ENCODE measurements around the gene MCF2L.
"Not testable (repeated sequence)": the region's sequence is repeated elsewhere in the genome, so short reads cannot be mapped to it uniquely, and the experiment has no call there.

Gene MCF2L

DNA sequence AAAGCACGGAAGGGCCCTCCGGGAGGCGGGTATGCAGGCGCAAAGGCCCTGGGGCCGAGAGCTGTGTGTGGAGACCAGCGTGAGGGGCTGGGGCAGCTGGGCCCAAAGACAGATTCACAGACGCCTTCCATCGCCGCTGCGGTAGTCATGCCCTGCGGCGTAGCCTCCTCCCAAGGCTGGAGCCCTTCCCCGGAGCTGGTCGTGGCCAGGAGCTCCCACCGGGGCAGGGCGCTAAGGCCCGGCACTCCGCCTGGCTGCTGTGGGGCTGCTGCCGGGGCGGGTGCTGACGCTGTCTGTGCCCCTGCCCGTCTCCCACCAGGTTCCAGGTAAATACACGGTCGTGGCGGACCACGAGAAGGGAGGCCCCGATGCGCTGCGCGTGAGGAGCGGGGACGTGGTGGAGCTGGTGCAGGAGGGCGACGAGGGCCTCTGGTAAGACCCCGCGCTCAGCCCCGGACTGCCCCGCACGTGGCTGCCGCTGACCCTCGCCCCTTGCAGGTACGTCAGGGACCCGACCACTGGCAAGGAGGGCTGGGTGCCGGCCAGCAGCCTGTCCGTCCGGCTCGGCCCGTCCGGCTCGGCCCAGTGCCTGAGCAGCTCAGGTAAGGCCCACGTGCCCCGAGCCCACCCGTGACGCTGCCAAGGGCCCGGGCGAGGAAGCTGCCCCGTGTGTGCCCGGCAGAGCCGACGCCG lies 127.2 kb downstream of the MCF2L start:
- TF ChIP-seq, protein P1, sequence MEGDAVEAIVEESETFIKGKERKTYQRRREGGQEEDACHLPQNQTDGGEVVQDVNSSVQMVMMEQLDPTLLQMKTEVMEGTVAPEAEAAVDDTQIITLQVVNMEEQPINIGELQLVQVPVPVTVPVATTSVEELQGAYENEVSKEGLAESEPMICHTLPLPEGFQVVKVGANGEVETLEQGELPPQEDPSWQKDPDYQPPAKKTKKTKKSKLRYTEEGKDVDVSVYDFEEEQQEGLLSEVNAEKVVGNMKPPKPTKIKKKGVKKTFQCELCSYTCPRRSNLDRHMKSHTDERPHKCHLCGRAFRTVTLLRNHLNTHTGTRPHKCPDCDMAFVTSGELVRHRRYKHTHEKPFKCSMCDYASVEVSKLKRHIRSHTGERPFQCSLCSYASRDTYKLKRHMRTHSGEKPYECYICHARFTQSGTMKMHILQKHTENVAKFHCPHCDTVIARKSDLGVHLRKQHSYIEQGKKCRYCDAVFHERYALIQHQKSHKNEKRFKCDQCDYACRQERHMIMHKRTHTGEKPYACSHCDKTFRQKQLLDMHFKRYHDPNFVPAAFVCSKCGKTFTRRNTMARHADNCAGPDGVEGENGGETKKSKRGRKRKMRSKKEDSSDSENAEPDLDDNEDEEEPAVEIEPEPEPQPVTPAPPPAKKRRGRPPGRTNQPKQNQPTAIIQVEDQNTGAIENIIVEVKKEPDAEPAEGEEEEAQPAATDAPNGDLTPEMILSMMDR (IDR thresholded peaks at IDR 0.05; ENCODE audit: low read depth, low read length), result no peak

DNA sequence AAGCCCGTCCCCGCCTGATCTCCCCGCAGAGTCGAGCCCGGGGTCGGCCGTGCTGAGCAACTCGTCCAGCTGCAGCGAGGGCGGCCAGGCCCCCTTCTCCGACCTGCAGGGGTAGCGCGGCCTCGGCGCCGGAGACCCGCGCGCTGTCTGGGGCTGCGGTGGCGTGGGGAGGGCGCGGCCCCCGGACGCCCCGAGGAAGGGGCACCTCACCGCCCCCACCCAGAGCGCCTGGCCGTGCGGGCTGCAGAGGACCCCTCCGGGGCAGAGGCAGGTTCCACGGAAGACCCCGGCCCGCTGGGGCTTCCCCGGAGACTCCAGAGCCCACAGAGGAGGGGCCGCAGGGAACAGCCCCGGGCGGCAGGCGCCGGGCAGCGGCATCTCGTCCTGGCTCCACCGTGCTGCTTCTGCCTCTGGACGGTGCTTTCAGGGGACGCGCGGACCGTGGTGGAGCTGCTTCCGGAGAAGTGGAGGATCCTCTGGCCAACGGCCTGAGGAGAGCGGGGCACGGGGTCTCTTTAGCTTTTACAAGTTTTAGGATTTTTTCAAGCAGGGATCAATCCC lies 127.8 kb downstream of the MCF2L start:
- TF ChIP-seq, protein P1 (IDR thresholded peaks at IDR 0.05; ENCODE audit: low read depth, low read length), result no peak
- no peak overlapping the region for H3K4me3 ChIP-seq (ENCODE audit: low read depth, low read length)

More for the DNA sequence above, 127.2 kb downstream of the MCF2L start:
- H3K4me3 ChIP-seq (ENCODE audit: low read depth, low read length), result no peak overlapping the region

DNA sequence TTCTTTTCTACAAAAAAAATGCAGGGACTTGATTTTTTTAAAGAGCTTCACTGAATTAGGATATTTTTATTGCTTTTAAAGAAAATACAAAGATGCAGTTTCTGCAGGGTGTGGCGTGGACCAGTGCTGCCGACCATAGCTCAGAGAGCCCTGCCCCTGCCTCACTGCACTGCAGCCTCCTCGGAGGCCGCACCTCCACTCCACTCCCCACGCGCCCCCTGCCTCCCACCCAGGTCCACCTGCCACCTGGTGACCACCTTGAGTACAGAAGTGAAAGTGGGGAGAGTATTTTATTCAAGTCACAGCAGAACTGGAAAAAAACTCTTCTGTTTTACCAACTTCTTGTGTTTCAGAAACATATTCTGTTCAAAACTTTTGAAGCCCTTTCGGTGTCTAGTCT lies 128.6 kb downstream of the MCF2L start:
- H3K4me3 ChIP-seq (ENCODE audit: low read depth, low read length), result no peak overlapping the region
- TF ChIP-seq, protein P1 (IDR thresholded peaks at IDR 0.05; ENCODE audit: low read depth, low read length), result no peak

DNA sequence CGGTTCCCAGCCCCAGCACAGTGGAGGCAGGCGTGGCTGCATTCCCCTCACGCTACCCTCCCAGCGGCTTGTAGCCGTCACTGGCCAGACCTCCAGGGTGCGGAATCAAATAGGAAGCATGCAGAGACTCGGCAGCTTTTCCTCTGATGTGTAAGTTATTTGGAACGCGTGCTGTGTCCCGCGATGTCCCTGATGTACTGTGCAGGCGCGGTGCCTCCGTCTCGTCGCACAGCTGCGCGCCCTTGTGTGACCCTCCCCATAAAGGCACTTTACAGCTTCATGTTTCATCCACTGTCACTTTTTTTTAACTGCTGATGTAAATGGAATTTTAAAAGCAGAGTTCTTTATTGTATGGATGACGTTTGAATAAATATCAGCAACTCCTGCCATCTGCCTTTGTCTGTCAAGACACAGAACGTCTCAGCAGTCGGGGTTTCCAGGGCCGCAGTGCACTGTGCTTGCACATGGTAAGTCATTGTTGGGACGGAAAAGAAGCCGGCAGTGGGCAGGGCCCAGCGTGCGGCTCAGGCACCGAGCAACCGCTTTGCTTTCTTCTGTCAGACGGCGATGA lies 129.2 kb downstream of the MCF2L start:
- H3K4me3 ChIP-seq (ENCODE audit: low read depth, low read length), result no peak overlapping the region
- TF ChIP-seq, protein P1 (IDR thresholded peaks at IDR 0.05; ENCODE audit: low read depth, low read length), result no peak

DNA sequence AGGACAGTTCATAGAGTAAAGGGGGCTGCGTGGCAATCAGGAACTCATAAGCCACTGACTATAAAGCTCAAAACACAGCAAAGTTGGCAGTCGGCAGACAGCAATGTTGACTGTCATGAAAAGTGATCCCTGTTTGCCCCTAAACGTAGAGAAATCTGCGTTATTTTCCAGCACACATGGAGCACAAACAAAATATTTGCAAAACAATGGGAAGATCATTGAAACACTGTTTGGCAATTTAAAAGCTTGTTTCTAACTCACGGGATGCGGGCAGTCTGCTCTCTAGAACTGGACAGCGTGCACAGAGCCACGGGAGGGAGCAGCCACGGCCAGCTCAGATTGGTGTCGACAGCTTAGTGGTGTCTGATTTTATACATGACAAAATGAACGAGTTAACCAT lies 130.1 kb downstream of the MCF2L start:
- no peak overlapping the region for H3K4me3 ChIP-seq (ENCODE audit: low read depth, low read length)
- TF ChIP-seq, protein P1 (IDR thresholded peaks at IDR 0.05; ENCODE audit: low read depth, low read length), result no peak

DNA sequence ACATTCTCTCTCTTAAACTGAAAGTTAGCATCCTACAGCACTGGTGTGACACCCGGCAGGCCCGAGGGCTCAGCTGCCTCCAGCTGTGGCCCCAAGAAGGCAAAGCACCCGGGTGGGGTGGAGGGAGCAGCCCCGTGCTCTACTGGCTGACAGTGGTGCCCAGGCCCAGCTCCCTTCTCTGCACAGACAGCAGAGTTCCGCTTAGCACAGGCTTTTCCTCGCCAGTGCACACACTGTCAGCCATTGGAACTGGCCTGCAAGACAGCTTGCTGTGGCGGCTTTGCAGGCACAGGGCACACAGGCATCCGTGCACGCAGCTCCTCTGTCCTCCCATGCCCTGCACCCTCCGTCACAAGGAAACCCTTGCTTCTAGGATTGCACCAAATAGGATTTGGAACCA lies 133.3 kb downstream of the MCF2L start:
- H3K4me3 ChIP-seq (ENCODE audit: low read depth, low read length), result not testable (repeated sequence)

DNA sequence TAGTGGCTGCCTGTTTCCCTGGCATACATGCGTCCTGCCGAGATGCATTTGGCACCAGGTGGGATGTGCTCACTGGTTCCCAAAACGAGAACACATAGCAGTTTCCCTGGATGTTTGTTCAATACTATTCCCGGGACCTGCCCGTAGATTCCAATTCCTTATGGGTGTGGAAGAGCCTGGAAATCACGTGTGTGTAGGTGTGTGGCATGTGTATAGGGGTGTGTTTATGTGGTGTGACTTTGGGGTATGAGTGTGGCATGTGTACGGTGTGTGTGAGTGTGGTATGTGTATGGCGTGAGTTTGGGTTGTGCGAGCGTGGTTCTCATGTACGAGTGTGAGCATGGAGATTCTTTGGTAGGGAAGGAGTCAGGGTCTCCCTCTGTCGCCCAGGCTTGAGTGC lies 133.7 kb downstream of the MCF2L start:
- TF ChIP-seq, protein P1 (IDR thresholded peaks at IDR 0.05; ENCODE audit: low read depth, low read length), result no peak
- H3K4me3 ChIP-seq (ENCODE audit: low read depth, low read length), result no peak overlapping the region
